Epithelial cell of proximal tubule (primary cell): ENCODE data around the gene CALCR. TPM values are rescaled to one million over a fixed set of nuclear protein-coding genes. Genes with fewer than 3 reads are reported as not detected.
A peak's percentile ranks its signal among the peaks of the same experiment; 100 is the strongest.

Source experiments
- DNase-seq: peaks from one replicate; pipeline ENCODE4 v3.0.0-alpha.2; 2011; ENCODE audit warnings: low read depth
- H3K4me3 ChIP-seq: 2 replicates; pipeline ENCODE4 v1.5.1; 2011; ENCODE audit warnings: low read depth, mild to moderate bottlenecking, low read length
- total RNA-seq: library from RNA; depleted of rRNA; stranded (reverse); fragments of >200 nt; gene quantifications from 2 replicates; pipeline ENCODE4 v1.2.3, GENCODE V29; 2015
- TF ChIP-seq, protein P1 (sequence below): conservative IDR thresholded peaks from 2 replicates; pipeline ENCODE4 v1.5.1; 2012; ENCODE audit warnings: low read depth, mild to moderate bottlenecking, low read length

The CALCR gene
- not detected in 2 replicates for total RNA-seq

DNA sequence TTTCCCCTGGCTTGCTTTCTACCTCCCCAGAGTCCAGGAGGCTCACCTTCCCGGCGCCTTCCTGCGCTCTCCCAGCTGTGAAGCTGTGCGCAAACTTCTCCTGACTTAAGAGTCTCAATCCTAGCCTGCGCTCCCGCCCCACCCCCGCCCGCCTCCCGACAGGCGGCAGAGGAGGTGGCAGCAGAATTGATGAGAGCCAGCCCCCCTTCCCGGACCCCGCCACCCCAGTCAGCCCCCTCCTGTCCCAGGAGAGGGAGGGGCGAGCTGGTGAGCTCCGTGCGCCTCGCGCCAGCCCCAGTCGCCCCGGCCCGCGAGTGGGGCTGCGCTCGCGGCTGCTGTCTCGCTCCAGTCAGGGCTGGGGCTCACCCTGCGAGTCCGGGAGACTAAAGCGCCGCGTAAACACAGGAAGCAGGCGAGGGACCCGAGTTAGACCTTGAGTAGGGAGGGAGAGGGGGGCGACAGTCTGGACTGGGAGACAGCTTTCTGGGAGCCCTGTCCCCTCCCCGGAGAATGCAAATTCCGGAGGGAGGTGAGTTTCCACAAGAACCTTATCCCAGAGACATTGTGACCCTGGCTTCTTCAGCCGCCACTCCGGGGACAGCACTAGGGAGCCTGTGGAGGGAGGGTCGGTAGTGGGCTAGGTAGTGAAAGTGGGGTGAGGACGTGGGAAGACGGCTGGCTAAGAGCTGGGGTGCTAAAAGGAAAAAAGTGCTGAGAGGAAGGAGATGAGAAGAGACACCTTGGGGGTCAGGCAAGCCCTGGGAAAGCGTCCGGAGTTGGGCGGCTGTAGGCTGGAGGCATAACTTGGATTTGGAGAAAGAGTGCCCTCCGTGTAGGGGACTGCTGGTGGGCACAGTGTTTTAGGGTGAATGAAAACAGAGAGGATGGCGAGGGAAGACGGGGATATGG, at the start of gene CALCR:
Gene CALCR (minus strand): TSS at position 79 of the 909 bp plus-strand sequence. CDS start 87,743 bp downstream, outside the sequence.
- peak within 1 kb of the TSS; percentile 25 for H3K4me3 ChIP-seq
- TF ChIP-seq, protein P1, sequence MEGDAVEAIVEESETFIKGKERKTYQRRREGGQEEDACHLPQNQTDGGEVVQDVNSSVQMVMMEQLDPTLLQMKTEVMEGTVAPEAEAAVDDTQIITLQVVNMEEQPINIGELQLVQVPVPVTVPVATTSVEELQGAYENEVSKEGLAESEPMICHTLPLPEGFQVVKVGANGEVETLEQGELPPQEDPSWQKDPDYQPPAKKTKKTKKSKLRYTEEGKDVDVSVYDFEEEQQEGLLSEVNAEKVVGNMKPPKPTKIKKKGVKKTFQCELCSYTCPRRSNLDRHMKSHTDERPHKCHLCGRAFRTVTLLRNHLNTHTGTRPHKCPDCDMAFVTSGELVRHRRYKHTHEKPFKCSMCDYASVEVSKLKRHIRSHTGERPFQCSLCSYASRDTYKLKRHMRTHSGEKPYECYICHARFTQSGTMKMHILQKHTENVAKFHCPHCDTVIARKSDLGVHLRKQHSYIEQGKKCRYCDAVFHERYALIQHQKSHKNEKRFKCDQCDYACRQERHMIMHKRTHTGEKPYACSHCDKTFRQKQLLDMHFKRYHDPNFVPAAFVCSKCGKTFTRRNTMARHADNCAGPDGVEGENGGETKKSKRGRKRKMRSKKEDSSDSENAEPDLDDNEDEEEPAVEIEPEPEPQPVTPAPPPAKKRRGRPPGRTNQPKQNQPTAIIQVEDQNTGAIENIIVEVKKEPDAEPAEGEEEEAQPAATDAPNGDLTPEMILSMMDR = no peak
- no peak for DNase-seq

DNA sequence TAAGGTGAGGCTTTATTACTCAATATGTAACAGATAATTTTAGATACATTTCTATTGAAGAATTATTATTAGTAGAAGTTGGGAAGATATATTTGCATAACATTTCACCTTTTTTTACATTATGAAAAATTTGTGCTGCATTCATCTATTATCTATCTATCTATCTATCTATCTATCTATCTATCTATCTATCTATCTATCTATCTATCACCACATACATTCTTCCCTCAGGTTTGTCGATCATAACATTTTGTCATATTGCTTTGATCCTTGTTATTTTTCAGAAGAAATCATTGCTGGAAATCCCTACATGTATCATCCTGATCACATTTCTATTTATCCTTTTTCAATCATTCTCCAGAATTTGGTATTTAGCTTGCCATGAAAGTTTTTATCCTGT, 49.3 kb upstream of the CALCR start:
- DNase-seq = no peak
- H3K4me3 ChIP-seq = no peak overlapping the region
- TF ChIP-seq, protein P1 = no peak

DNA sequence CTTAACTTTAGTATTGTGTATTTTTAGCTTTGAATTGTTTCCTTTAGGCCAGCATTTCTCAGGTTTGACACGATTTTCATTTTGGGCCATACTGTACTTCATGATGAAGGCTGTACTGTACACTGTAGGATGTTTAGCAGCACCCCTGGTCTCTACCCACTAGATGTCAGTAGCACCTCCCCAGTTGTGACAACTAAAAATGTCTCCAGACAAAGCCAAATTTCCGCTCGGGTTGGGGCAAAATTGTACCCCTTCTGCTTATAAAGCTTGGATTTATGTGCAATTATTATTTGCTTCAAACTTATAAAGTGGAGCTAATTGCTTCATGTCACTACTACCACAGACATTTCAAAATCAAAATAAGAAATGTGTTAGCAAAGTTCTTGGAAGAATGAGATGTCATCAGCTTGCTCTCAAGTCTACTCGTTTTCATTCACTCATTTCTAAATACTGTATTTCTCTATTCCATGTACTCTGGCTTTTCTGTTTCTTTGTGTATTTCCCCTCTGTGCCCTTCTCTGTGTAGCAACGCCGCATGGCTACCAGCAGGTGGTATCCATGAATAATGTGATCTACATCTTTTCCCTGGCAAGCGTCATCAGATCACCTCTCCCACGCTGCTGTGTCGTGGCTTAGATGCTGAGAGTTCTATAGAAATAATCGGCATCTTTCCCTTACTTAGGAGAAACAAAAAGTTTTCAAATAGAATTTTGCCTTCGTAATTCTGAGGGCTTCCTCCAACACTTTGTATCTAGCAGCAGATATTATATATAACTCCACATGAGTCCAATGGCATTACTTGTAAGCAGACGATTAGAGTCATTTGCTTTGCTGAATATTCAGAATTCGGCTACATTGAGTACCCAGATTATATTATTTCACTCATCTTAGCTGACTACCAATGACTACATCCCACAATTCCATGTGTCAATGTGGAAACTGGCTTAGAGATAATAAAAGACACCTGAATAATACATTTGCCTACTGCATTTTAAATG, 47.8 kb upstream of the CALCR start:
- no peak for DNase-seq
- TF ChIP-seq, protein P1 = peak; percentile 62

DNA sequence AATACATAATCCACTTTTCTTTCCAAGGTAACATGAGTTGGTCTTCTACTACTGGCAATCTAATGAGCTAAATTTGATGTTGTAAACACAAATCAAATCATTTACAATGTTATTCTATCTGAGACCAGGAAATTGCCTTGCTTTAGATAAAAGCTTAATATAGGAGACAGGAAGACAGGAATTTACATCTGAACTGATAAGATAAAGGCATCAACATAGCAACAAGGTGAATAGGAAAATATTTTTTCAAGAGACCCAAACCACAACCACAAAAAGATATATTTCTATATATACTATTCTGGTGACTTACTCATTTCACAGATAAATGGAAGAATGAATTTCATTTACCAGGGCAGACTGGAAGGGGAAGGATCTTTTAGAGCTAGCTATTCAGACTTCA, 46.3 kb upstream of the CALCR start:
- TF ChIP-seq, protein P1 = no peak
- no peak overlapping the region for H3K4me3 ChIP-seq
- DNase-seq = no peak

More for the DNA sequence above, 47.8 kb upstream of the CALCR start:
- no peak overlapping the region for H3K4me3 ChIP-seq

DNA sequence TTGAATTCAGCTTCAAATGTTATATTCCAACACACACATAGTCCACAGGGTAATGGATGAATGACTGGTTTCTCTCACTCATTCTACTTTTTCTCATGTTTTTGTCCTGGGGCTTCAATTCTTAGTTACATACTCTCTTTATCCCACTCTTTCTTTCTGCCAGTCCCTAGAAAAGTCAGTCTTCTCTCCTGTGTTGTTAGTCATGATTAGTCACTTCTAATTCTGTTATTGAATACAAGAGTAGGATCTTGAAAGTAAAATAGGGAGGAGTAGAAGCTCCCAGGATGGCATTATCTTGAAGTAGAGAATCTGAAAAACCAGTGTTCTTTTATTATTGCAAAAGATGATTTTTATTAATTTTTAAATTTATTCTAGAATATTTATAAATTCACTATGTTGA, 45.5 kb upstream of the CALCR start:
- TF ChIP-seq, protein P1 = no peak
- H3K4me3 ChIP-seq = no peak overlapping the region
- peak; percentile 30 for DNase-seq

DNA sequence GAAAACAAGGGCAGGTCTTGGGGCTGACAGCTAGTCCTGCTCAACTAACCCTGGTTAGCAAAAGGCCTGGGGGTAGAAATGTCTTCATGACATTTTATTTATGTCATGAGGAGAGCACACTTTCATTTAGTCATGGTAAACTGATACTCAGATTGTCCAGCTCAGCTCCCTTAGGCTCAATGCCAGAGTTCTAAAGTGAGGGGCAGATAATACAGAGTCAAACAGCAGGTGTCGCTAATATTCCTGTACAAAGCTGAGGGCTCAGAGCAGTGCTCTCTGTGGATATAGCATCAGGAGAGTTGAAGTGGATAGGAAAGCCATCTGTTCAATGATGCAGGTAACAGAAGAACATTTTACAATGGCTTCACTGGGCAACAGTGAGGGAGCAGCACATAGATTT, 26.8 kb upstream of the CALCR start:
- DNase-seq = no peak
- TF ChIP-seq, protein P1 = peak; percentile 34

More for the DNA sequence above, 26.8 kb upstream of the CALCR start:
- H3K4me3 ChIP-seq = no peak overlapping the region
